Stimulated activated CD8-positive, alpha-beta memory T cell treated with anti-CD3 and anti-CD28 coated beads, Interleukin-7, amount 100 ng/mL, for 1 hour (primary cell): ENCODE measurements around the gene C1orf74.
A peak's percentile ranks its signal among the peaks of the same experiment; 100 is the strongest.

Experiments used
- DNase-seq, 2 donors: peaks; one replicate each; pipeline ENCODE4 v3.0.0-alpha.2; 2020; ENCODE audit warnings: low read depth in 2 of 2

C1orf74 gene

DNA sequence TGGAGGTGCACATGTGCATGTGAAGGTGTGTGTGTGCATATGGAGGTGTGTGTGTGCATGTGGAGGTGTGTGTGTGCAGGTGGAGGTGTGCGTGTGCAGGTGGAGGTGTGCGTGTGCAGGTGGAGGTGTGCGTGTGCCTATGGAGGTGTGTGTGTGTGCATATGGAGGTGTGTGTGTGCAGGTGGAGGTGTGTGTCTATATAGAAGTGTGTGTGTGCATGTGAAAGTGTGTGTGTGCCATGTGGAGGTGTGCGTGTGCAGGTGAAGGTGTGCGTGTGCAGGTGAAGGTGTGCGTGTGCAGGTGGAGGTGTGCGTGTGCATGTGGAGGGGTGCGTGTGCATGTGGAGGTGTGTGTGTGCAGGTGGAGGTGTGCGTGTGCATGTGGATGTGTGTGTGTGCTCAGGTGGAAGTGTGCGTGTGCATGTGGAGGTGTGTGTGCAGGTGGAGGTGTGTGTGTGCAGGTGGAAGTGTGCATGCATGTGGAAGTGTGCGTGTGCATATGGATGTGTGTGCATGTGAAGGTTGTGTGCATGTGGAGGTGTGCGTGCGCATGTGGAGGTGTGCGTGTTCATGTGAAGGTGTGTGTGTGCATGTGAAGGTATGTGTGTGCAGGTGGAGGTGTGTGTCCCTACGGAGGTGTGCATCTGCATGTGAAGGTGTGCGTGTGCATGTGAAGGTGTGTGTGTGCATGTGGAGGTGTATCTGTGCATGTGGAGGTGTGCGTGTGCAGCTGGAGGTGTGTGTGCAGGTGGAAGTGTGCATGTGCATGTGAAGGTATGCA, 13.5 kb downstream of the C1orf74 start:
- no peak for DNase-seq

DNA sequence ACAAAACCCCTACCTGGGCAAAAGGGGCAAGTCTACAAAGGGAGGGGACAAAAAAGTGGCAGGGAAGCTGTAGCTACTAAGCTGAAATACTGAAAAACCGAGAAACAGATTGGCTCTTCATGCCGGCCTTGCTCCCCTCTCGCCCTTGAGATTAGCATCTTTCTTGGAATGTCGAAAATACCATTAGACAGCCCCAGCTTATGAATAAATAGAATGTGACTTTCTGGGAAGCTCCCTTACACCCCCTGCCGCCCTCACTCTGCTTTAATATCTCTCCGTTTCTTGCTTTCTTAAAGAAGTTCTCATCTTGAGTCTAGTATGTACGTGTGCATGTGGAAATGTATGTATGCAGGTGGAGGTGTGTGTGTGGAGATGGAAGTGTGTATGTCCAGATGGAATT, 14.4 kb downstream of the C1orf74 start:
- no peak for DNase-seq

DNA sequence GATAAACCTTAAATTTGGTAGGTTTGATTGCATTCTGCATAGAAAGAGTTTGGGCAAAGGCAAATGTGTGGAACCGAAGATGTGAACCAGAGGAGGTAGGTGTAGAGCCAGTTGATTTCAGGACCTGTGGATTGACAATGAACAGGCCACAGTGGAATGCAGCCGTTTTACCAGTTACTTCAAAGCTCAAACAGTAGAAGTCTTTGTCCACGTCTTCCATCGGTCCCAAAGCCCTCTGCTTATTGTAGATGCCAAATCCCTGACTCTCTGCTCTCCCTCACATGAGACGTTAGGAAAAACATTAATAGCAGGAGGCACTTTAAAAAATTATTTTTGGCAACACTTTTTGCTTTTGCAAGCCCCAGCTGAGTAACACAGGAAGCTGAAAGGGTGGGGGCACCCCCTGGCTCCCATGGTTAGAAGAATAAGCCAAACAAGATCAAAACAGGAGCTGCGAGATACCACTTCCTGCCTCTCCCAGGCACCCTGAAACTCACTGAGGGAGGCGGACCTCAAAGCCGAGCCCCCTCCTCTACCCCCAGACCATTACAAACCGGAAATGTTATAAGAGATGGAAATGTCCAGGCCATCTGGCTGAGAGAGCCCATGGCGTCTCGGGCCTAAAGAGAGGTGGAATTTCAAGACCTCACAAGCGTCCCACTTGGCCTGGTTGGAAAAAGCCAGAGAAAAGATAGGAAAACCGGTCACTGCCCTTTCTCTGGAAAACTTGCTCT, 15.0 kb downstream of the C1orf74 start:
- DNase-seq: peak; percentile 47 to 56

DNA sequence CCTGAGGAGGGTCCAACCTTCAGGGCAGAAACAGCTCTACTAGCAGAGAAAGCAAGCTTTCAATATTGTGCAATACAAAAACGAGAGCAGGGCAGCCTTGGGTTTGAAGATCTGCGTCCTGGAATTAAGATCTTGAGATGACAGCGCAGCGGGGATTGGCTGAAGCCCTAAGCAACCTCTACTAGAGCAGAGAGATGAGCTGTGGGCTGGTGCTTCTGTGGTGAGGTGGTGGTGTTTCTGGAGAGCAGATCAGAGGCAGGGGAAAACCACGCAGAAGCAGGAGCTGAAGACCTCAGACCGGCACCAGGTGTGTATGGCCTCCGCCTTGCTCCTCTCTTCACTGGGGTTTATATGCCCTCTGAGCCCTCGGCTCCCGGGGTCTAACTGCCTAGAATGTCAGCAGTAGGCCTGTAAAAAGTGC, 16.0 kb downstream of the C1orf74 start:
- DNase-seq: peak; percentile 45 to 51

DNA sequence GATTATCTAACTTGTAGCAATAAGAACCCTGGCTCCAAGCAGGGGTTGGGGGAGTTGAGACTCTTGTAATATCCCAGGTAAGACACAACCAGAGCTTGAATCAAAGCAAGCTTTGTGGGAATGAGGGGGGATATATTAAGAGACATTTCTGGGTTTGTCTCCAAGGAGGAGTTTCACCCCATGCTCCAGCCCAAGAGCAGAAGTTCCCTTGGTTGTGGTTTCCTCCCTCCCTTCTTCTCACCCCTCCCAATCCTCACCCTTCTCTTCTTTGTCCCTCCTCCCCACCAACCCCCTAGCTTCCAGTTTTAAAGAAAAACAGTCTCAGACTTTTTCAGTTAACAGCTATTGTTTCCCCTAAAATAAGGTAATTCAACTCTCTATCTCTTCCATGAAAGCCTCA, 16.7 kb downstream of the C1orf74 start:
- no peak for DNase-seq

DNA sequence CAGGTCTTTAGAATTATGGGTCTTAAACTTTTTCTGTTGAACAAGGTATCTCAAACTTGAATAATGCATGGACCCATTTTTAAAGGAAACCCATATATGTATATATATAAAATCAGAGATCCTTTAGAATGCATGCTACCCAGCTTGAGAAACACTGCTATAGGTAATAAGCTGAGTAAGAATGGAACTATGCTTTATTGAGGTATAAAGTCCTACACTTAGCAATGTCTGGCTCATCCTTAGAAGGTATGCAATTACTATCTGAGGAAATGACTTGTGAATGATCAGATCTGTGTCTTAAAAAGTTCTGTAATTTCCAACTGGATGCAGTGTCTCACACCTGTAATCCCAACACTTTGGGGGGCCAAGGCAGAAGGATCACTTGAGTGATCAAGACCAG, 17.3 kb downstream of the C1orf74 start:
- DNase-seq: no peak

DNA sequence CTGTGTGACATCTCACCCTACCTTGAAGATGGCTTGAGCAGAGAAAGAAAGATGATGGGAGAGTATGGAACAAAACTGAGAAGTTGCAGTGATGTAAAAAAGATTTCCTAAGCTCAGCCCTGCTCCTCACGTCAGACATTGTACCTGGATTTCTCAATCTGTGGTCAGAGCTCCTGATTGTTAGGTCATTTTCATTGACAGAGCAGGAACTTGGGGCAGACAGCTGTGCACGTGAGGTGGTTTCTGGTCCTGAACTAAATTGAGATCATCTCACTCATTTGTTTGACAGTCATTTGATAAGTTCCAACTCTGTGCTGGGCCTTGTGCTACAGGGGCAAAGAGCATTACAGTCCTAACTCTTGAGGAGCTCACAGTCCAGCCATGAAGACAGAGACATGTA, 18.3 kb downstream of the C1orf74 start:
- no peak for DNase-seq

DNA sequence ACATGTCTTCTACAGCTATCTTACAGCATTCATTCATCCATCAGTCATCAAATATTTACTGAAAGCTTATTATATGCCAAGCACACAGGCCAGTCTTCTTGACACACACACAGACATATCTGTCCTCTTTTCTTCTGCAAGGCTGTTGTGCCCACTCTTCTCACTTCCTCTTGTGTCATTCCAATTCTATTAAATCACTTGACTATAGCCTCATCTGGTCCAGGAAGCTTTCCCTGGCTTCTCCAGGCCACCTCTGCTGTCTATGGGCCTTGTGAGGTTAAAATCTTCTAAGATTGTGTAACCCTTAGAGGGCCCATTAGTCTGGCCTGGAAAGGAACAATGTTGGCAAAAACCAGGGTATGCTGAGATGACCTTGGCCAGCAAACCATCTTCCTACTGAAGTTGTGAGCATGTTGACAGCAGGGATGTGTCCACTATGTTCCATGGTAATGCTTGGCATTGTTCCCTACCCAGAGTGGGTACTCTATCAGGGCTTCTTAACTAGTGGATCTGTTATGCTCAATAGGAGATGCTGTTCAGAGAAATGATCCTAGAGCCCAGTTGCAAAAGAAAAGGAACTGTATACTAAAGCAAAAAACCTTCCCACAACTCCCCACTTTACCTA, 23.2 kb downstream of the C1orf74 start:
- no peak for DNase-seq

DNA sequence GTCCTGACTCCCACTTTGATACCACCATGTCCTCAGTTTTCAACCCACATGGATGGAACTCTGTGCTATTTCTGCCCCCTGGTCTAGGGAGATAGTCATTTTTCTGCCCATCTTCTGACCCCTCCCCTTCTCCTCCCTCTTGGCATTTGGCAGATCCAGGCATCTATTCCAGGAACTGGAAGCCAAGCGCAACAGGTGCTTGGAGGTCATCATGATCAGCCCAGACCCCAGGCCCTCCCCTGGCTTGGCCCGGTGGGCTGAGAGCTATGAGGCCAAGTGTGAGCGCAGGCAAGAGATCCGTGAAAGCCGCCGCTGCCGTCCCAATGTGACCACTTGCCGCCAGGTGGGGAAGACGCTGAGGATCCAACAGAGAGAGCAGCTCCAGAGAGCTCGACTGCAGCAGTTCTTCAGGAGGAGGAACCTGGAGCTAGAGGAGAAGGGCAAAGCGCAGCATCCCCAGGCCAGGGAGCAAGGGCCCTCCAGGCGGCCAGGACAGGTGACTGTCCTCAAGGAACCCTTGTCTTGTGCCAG, 24.5 kb downstream of the C1orf74 start:
- no peak for DNase-seq

DNA sequence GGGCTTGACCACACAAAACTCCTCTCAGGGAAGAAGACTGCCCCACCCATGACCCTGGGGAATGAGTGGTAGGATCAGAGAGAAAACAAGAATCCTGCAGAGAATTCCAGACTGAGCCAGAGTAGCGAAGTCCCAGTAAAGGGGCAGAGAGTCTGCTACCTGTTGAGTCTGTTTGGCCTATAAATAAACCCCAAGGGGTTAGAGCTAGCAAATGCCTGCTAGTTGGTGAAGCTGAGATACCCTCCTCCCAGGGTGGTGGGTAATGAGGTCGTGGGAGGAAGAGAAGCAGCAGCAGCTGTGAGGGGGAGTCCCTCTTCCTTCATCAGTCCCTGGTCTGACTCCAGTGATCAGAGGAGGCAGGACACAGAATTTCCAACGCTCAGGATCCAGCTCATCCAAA, 26.0 kb downstream of the C1orf74 start:
- DNase-seq: no peak

DNA sequence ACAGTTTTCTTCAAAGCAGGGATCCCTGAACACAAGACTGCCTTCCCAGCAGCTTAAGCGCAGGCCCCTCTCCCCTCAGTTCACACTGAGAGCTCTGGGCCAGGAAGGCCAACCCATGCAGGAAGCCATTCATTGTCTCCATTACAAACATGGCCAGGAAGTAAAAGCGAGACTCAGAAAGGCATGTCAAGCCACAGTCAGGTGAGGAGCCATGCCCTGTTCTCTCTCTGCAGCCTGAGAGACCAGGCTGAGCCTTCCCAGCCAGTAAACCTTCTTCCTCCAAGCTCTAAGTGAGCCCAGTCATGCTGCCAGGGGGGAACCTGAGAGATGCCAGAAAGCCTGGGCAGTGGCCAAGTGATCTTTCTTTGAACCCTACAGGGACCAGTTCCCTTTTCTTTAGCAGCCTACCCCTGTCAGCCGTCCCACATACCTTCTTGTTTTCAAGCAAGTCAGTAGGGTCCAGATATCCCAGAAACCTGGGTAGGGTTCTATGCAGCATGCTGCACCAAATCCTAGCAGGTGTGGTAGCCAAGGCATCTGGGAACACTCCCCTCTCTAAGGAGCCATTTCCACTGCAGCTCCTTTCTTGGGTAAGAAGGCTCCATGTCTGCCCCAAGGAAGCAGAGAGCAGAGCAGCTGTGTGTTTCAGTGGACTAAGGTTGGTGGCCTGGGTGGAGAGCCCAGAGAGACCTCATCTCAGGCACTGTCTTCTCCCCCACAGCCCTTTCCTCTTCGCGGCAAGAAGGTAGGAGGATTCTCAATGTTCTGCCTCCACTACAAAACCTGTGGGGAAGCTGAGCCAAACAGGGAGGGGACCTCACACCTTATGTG, 27.5 kb downstream of the C1orf74 start:
- no peak for DNase-seq

DNA sequence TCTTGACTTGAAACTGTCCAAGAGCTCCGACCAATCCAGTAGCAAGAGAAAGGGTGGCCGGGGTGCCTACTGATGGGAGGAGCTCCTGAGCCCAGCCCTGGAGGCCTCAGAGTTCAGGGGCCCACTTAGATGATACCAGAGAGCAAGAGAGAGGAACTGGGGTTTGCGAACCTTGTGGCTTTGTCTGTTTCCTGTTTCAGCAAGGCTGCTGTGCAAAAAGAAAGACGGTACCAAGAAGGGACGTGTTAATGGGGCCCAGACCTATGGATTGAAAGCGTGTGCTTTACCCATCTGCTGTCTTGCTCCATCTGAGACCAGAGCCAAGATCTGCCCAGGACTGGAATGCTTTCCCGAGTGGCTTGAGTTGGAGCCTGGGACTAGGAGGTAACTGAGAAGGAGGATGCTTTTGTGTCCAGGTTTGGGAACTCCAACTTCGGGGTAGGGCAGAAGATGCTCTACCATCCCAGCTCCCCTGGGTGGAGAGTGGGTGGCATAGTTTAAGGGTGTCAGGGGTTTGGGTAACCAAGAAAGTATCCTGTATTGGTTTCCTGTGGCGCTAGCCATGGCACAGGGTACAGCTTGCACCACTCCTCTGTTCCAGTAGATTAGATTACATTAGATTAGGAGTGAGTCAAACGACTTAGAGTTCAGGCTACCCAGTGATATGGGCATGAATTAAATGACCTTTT, 28.3 kb downstream of the C1orf74 start, which contains the start of gene TRAF3IP3:
TSS of gene TRAF3IP3 (plus strand) at position 128 of the 689 bp plus-strand sequence. CDS start 3,987 bp downstream, outside the sequence.
- DNase-seq: peak; percentile 34 to 48

DNA sequence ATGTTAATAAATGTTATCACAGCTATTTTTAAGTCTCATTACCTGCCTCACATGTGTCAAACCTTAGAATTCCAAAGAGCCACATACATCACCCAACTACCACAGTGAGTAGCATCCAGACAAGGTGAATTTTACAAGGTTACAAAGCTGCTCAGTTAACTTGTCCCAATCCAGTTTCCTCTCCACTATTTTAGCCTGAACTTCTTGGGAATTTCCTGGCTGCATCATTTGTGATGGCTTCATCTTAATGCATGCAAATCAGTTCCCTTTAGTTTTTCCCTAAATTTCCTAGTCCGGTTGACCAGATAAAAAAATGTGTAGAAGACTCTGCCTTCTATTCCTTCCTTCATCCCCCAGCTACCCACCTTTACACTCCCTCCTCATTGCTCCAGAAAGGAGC, 29.1 kb downstream of the C1orf74 start:
- DNase-seq: no peak

DNA sequence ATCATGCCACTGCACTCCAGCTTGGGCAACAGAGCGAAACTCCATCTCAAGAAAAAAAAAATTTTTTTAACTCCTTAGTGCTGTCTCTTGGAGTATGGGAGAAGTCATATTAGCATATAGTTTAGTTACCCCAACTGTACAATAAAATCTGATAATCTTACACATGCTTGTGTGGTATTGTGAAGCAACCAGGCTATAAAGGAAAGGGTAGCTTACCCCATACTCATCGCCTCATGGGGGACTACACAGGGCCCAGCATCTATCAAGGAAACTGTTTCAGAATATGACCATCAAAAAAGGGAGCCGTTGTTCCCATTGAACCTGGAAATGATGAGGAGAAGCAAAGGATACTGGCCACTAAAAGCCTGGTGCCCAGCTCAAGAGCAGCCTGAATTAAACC, 31.5 kb downstream of the C1orf74 start:
- DNase-seq: no peak

DNA sequence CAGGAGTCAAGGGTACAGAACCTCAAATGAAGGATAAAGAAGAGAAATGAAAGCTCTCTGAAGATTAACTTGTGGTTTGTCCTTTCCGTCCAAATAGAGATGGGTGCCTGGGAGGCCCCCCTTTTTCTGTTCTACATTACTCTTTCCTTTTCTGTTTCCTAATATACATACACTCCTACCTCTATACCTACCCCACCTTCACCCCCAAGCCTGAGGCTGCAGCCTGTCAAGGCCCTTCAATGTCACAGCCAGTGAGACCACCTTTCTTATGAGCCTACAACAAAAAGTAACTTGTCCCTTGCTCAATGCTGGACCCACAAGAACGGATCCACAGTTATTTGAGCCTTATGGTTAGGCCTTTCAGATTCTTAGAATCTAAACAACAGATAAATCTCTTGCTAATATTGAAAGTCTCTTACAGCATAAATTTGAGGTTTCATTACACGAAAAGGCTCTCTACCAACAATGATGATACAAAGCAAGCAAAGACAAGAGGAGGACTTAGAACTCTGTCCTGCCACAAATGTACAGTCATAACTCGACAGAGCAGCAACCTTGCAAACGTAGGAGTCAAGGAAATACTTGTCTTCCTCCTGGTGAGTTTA, 32.6 kb downstream of the C1orf74 start:
- no peak for DNase-seq

DNA sequence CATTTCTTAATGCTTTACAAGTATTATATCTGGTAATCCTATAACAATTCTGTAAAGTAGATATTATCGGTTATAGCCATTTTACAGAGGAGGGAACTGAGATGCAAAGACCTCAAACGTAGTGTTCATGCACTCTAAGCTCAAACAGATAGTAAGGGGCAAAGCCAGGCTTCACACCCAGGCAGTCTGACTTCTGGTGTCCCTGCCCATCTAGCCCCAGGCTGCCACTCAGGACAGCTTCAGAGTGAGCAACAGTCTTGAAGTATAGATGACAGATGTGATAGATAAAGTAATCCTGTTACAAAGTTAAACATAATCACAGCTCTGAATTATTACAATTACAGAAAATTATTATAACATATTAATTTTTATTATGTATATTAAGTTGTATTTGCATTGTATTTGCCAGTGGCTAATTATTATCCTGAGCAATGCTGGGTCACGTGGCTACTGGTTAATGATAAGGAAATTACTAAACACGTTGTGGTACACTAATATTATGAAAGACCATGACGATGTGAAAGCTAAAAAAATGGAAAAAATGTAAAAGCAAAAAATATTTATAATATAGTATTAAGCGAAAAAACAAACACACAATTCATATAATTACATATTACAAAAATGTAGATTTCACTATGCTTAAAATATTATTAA, 34.6 kb downstream of the C1orf74 start:
- no peak for DNase-seq

DNA sequence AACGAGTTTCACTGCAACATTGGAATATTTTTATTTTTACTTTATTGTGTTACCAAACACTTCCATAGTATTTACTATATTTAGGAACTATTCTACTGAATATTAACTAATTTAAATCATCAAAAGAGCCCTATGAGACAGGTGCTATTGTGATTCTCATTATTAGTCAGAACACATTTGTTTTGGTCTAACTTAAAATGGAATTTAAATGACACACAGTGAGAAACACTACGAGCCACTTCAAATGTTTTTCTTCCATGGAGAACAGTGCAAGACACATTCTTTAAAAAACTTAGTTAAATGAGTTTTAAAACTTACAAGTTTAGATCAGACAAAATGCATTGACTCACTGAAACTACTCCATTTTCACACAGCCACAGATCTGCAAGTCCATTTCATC, 35.2 kb downstream of the C1orf74 start:
- no peak for DNase-seq

DNA sequence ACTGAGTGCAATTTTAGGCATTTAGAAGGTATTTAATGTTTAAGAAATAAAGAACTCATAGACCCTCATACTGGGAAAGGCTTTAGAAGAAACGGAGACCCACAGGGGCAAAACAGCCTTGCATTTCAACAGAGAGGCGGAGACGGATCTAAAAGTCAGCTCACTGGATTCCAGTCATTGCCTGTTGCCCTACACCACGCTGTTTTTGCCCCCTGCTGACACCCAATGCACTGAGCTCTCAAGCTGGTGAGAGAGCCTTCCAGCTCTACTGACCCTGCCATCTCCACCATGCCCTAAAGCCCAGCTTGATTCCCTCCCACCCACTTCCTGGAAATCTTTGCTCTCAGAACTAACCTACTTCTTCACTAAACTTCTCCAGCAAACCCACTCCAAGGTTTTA, 35.7 kb downstream of the C1orf74 start:
- no peak for DNase-seq

DNA sequence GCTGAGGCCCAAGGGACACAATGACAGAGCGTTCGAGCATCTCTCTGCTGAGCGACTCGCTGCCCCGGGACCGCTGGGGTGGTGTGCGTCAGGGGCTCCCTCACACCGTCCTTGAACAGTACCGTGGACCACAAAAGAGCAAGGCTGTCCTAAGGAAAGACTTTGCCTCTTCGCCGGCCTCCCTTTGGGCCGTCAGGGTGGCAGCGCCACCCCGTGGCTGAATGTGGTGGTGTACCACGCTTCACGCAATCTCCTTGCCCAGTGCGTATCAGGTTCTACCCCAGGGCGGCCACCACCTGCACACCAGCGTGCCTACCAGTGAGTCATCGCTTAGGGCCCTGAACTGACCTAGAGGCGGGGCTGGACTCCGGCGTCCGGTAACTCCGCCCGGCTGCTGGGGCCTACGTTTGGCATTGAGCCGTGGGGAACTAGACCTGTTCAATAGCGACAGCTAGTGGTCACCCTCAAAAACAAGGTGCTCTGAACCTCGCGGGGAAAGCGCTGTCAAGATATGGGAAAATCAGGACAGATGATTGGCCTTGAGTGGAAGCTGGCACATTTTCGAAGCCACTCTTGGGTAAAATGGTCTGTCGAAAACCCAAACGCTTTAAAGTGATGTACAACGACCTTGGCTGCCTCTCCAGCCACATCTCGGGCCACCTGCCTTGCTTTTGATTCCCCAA, 36.6 kb downstream of the C1orf74 start:
- DNase-seq: peak; percentile 58 to 74
